Endothelial cell of umbilical vein (primary cell): Measurements from ENCODE around the gene PDLIM3. TPM values are rescaled to one million over a fixed set of nuclear protein-coding genes. Genes with fewer than 3 reads are reported as not detected.

ENCODE experiments used
- BruUV-seq: library from RNA; stranded (reverse); fragments of 400-500 nt; replicated peaks from 2 replicates; lab custom pipeline; 2021; lab: Mats Ljungman, UMichigan
- CTCF ChIA-PET: fragments of 300-600, 350-600 bp; sonication (Branson Sonifier 250); formaldehyde crosslinking; loops from one replicate; lab custom pipeline; 2021; ENCODE audit warnings: antibody characterized with exemption, inconsistent platforms; lab: Charles Lee
- POLR2A ChIA-PET: fragments of 300-600, 350-600 bp; sonication (Branson Sonifier 250); formaldehyde crosslinking; loops from one replicate; lab custom pipeline; 2021; ENCODE audit warnings: antibody characterized with exemption, inconsistent platforms; lab: Charles Lee
- DNase-seq: peaks from one replicate; pipeline ENCODE4 v3.0.0-alpha.2; 2011; ENCODE audit warnings: low read depth, low spot score
- FAIRE-seq: peaks from 2 replicates; lab custom pipeline; 2011; peaks lifted over from hg19 to GRCh38; lab: Jason Lieb, UNC
- H2AFZ ChIP-seq: 2 replicates; pipeline ENCODE4 v1.6.0; 2012; ENCODE audit warnings: low read depth, low read length, control low read depth, inconsistent platforms
- H3K27ac ChIP-seq: 2 replicates; pipeline ENCODE4 v1.5.1; 2011; ENCODE audit warnings: low read depth, mild to moderate bottlenecking, control low read depth, low read length, moderate library complexity; ENCODE audit not compliant: insufficient read depth
- H3K27me3 ChIP-seq, 2 experiments: 2 replicates each; pipeline versions ENCODE4 v1.6.0 to v1.6.1; 2011; ENCODE audit warnings: low read length in 2 of 2, mixed read lengths in 1 of 2; ENCODE audit not compliant: control insufficient read depth in 2 of 2, insufficient read depth in 2 of 2
- H3K36me3 ChIP-seq, 2 experiments: 2 replicates in 1 of 2; 3 replicates in 1 of 2; pipeline ENCODE4 v1.5.1; 2011; ENCODE audit warnings: low read length in 2 of 2, mild to moderate bottlenecking in 1 of 2, moderate library complexity in 1 of 2; ENCODE audit not compliant: control insufficient read depth in 2 of 2, insufficient read depth in 2 of 2; ENCODE audit errors: extremely low read depth in 1 of 2
- H3K4me1 ChIP-seq: 3 replicates; pipeline ENCODE4 v1.5.1; 2011; ENCODE audit warnings: mild to moderate bottlenecking, low read length; ENCODE audit not compliant: control insufficient read depth, insufficient read depth; ENCODE audit errors: extremely low read depth
- H3K4me2 ChIP-seq: 2 replicates; pipeline ENCODE4 v1.6.1; 2011; ENCODE audit warnings: low read length, control low read depth, mixed read lengths; ENCODE audit not compliant: insufficient read depth
- H3K4me3 ChIP-seq, 3 experiments: fragments of 200-600 bp in 1 of 3; sonication (generic), shearing (Covaris generic) in 1 of 3; replicated peaks in 1 of 3; 2 replicates each; pipeline ENCODE4 v1.5.1; 2011 to 2016; ENCODE audit warnings: control low read depth in 3 of 3, low read length in 3 of 3, mild to moderate bottlenecking in 2 of 3, inconsistent platforms in 1 of 3, low read depth in 1 of 3, moderate library complexity in 1 of 3; ENCODE audit not compliant: insufficient read depth in 1 of 3
- H3K79me2 ChIP-seq: 2 replicates; pipeline ENCODE4 v1.6.0; 2012; ENCODE audit warnings: low read length, inconsistent platforms; ENCODE audit not compliant: control insufficient read depth, insufficient read depth
- H3K9ac ChIP-seq: replicated peaks from 2 replicates; pipeline ENCODE3; 2011; ENCODE audit warnings: low read length, control low read depth; ENCODE audit not compliant: insufficient read depth; ENCODE audit errors: extremely low read depth
- H3K9me1 ChIP-seq: replicated peaks from 3 replicates; pipeline ENCODE4 v1.6.0; 2011; ENCODE audit warnings: mild to moderate bottlenecking, low read length; ENCODE audit not compliant: control insufficient read depth, insufficient read depth; ENCODE audit errors: extremely low read depth
- H3K9me3 ChIP-seq: replicated peaks from 2 replicates; pipeline ENCODE4 v1.5.1; 2012; ENCODE audit warnings: low read length, inconsistent platforms; ENCODE audit not compliant: control insufficient read depth, insufficient read depth
- H4K20me1 ChIP-seq: replicated peaks from 2 replicates; pipeline ENCODE3; 2011; ENCODE audit warnings: mild to moderate bottlenecking, low read length; ENCODE audit not compliant: control insufficient read depth, insufficient read depth; ENCODE audit errors: extremely low read depth
- CTCF ChIP-seq, 2 donors: IDR thresholded peaks; 1 replicate in 1 of 2; 2 replicates in 1 of 2; pipeline ENCODE4 v1.5.1; 2011; ENCODE audit warnings: low read length in 2 of 2, mild to moderate bottlenecking in 2 of 2, moderate library complexity in 2 of 2, control low read depth in 1 of 2, inconsistent platforms in 1 of 2, low read depth in 1 of 2; ENCODE audit not compliant: insufficient read depth in 1 of 2; ENCODE audit errors: extremely low read depth in 1 of 2
- EZH2 ChIP-seq: IDR thresholded peaks from 2 replicates; pipeline ENCODE4 v1.6.1; 2012; ENCODE audit warnings: borderline replicate concordance, low read depth, mild to moderate bottlenecking, moderate library complexity, low read length, inconsistent platforms; ENCODE audit not compliant: severe bottlenecking
- FOS ChIP-seq: IDR thresholded peaks from 2 replicates; pipeline ENCODE4 v1.6.1; 2011; ENCODE audit warnings: mild to moderate bottlenecking, low read length, moderate library complexity, borderline replicate concordance; ENCODE audit not compliant: insufficient read depth
- GATA2 ChIP-seq: IDR thresholded peaks from 2 replicates; pipeline ENCODE4 v1.7.0; 2011; ENCODE audit warnings: low read depth, mild to moderate bottlenecking, moderate library complexity, mixed read lengths, low read length; ENCODE audit not compliant: insufficient read length, insufficient read depth
- JUN ChIP-seq: IDR thresholded peaks from 2 replicates; pipeline ENCODE4 v1.6.1; 2011; ENCODE audit warnings: borderline replicate concordance, low read depth; ENCODE audit not compliant: insufficient read length, insufficient read depth
- MAX ChIP-seq: IDR thresholded peaks from 2 replicates; pipeline ENCODE4 v1.6.1; 2011; ENCODE audit not compliant: insufficient read depth, insufficient read length
- MYC ChIP-seq: IDR thresholded peaks from one replicate; pipeline ENCODE4 v1.6.1; 2011; ENCODE audit warnings: mild to moderate bottlenecking, low read depth, low read length
- POLR2A ChIP-seq: IDR thresholded peaks from 2 replicates; pipeline ENCODE4 v1.6.1; 2012; ENCODE audit warnings: low read depth, mild to moderate bottlenecking, control low read depth, low read length
- POLR2AphosphoS5 ChIP-seq: IDR thresholded peaks from 2 replicates; pipeline ENCODE4 v1.6.1; 2012; ENCODE audit warnings: low read depth, mild to moderate bottlenecking, control low read depth, low read length, moderate library complexity; ENCODE audit not compliant: insufficient read depth
- dilution Hi-C: fragments of 300-500 bp; cut with MboI; formaldehyde crosslinking; loops from one replicate; pipeline ENCODE4 v1.15.0; 2019; ENCODE audit warnings: low sequenced_read_pairs; ENCODE audit not compliant: extremely low pct_ligation_motif_present
- intact Hi-C: fragments of 100-400 bp; cut with micrococcal nuclease; formaldehyde crosslinking; loops from one replicate; pipeline ENCODE4 v1.10.0; 2022
- polyA plus RNA-seq, 4 experiments: library from polyadenylated mRNA; depleted of rRNA in 3 of 4; stranded (reverse) in 3 of 4; unstranded in 1 of 4; fragments of >200 nt; gene quantifications; 2 replicates each; pipeline versions ENCODE4 v1.2.1 to v1.2.3, GENCODE V29; 2011 to 2012; ENCODE audit warnings: missing spikeins in 1 of 4
- total RNA-seq: library from RNA; stranded (reverse); gene quantifications from 2 replicates; pipeline ENCODE4 v1.2.3, GENCODE V29; 2021

The PDLIM3 gene
- total and polyA plus RNA-seq, 2 donors (not counting 3 experiments of a cell fraction or from before 2014, with no cell fraction given) = 9.7 to 17.6 TPM

- FAIRE-seq = no peak
- H3K9ac ChIP-seq = no peak overlapping the region
- dilution Hi-C loops = no loop called here
- intact Hi-C loops = no loop called here
- CTCF ChIA-PET = interaction anchor here (1.6 kb wide), 1 partner anchor 11 kb away, joined by 3 read pairs; no protein-coding TSS in a partner anchor
- H2AFZ ChIP-seq = no peak overlapping the region
- TF ChIP-seq MYC (no peak), POLR2AphosphoS5 (no peak), FOS (no peak), JUN (no peak), CTCF (IDR thresholded peaks at IDR 0.05; ENCODE audit: extremely low read depth in 1 of 2, insufficient read depth in 1 of 2, low read depth in 1 of 2, low read length in 2 of 2) (no peak), MAX (no peak), GATA2 (no peak), EZH2 (no peak), POLR2A (no peak)
- no TSS peak for BruUV-seq
- no peaks in the 10 kb centered on the region for H3K4me1 ChIP-seq
- POLR2A ChIA-PET = no interaction called here
- no peaks in the 10 kb centered on the region for H3K79me2 ChIP-seq
- H3K9me1 ChIP-seq = no peaks in the 10 kb centered on the region
- no peaks in the 10 kb centered on the region for H3K36me3 ChIP-seq
- no peak overlapping the region for H3K4me3 ChIP-seq
- DNase-seq = no peak
- H3K9me3 ChIP-seq = no peaks in the 10 kb centered on the region
- no peak overlapping the region for H3K27ac ChIP-seq
- H4K20me1 ChIP-seq = no peaks in the 10 kb centered on the region
- H3K27me3 ChIP-seq = no peaks in the 10 kb centered on the region
- H3K4me2 ChIP-seq = no peak overlapping the region
These were observed 13.3 kb upstream of the PDLIM3 start for GRCh38 chr4:185548587-185548986.
